ENCODE results near the gene PCDHA6.
A peak's percentile ranks its signal among the peaks of the same experiment; 100 is the strongest.
"Not testable (repeated sequence)": the region's sequence is repeated elsewhere in the genome, so short reads cannot be mapped to it uniquely, and the experiment has no call there.

PCDHA6 gene

DNA sequence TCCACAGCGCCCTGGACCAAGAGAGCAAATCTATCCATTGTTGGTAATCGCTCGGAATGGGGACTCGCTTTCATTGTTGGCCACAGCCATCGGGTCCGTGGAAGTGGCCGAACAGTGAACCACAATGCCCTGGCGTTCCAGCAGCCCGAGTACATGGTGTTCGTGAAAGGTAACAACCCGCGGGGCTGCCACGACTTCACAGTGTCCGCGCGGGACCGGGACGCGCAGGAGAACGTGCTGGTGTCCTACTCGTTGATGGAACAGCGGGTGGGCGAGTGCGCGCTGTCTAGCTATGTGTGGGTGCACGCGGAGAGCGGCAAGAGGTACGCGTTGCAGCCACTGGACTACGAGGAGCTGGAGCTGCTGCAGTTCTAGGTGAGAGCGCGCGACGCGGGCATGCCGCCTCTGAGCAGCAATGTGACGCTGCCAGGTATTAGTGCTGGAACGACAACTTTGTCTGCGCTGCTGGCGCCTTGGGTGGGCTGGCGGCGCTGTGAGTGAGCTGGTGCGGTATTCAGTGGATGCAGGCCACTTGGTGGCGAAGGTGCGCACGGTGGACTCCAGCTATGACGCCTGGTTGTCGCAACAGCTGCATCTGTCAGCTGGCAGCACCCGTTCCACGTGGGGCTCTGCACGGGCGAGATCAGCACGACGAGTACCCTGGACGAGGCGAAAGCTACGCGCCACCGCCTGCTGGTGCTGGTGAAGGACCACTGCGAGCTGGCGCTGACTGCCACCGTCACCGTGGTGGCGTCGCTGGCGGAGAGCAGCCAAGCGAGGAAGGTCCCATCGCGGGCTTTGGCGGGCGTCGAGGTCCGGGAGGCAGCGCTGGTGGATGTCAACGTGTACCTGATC lies 34.9 kb downstream of the PCDHA6 start:
- no peak for TF ChIP-seq CTCF (IDR thresholded peaks at IDR 0.05; ENCODE audit: low read depth, low read length, missing control alignments)
- no peak overlapping the region for H3K4me3 ChIP-seq (replicated peaks; ENCODE audit: low read depth, low read length)
- no peak for DNase-seq (ENCODE audit: extremely low read depth, low read depth)

DNA sequence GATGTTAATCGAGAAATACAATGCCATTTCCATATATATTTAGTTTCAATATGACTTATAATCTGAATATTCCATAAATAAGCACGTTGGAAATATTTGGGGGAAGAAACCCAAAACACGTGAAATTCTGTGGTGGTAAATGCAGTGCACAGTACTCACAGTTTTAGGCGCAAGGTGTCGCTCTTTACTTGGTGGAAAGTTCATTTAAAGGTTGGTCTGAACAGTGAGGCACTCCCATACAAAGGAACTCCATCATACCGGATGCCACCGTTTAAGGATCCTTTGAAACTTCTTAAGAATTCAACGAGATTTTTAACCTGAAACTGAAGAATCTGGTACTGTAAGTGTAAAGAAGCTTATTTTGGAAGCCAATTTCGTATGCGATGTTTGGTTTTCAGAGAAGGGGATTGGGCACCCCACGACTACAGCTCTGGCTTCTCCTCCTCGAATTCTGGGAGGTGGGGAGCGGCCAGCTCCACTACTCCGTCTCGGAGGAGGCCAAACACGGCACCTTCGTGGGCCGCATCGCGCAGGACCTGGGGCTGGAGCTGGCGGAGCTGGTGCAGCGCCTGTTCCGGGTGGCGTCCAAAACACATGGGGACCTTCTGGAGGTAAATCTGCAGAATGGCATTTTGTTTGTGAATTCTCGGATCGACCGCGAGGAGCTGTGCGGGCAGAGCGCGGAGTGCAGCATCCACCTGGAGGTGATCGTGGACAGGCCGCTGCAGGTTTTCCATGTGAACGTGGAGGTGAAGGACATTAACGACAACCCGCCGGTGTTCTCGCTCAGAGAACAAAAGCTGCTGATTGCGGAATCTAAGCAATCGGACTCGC lies 41.2 kb downstream of the PCDHA6 start, which contains the start of gene PCDHA11:
PCDHA11 (plus strand) TSS at position 237 of the 834 bp plus-strand sequence; CDS start at position 384, 147 bp downstream.
- peak; percentile 29 for TF ChIP-seq CTCF (IDR thresholded peaks at IDR 0.05; ENCODE audit: low read depth, low read length, missing control alignments)
- no peak for DNase-seq (ENCODE audit: extremely low read depth, low read depth)
- no peak within 1 kb of the TSS for H3K4me3 ChIP-seq (replicated peaks; ENCODE audit: low read depth, low read length)

GRCh38 chr5:140869555-140869886 lies 41.8 kb downstream of the PCDHA6 start:
- no peak overlapping the region for H3K4me3 ChIP-seq (replicated peaks; ENCODE audit: low read depth, low read length)
- no peak for TF ChIP-seq CTCF (IDR thresholded peaks at IDR 0.05; ENCODE audit: low read depth, low read length, missing control alignments)
- no peak for DNase-seq (ENCODE audit: extremely low read depth, low read depth)

DNA sequence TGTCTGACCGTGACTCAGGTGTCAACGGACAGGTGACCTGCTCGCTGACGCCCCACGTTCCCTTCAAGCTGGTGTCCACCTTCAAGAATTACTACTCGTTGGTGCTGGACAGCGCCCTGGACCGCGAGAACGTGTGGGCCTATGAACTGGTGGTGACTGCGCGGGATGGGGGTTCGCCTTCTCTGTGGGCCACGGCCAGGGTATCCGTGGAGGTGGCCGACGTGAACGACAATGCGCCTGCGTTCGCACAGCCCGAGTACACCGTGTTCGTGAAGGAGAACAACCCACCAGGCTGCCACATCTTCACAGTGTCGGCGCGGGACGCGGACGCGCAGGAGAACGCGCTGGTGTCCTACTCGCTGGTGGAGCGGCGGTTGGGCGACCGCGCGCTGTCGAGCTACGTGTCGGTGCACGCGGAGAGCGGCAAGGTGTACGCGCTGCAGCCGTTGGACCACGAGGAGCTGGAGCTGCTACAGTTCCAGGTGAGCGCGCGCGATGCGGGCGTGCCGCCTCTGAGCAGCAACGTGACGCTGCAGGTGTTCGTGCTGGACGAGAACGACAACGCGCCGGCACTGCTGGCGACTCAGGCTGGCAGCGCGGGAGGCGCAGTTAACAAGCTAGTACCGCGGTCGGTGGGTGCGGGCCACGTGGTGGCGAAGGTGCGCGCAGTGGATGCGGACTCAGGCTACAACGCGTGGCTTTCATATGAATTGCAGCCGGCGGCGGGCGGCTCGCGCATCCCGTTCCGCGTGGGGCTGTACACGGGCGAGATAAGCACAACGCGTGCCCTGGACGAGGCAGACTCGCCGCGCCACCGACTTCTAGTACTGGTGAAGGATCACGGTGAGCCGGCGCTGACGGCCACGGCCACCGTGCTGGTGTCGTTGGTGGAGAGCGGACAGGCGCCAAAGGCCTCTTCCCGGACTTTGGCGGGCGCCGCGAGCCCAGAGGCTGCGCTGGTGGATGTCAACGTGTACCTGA lies 42.8 kb downstream of the PCDHA6 start:
- no peak for DNase-seq (ENCODE audit: extremely low read depth, low read depth)
- no peak overlapping the region for H3K4me3 ChIP-seq (replicated peaks; ENCODE audit: low read depth, low read length)
- no peak for TF ChIP-seq CTCF (IDR thresholded peaks at IDR 0.05; ENCODE audit: low read depth, low read length, missing control alignments)

- no peak within 1 kb of the TSS for H3K4me3 ChIP-seq (replicated peaks; ENCODE audit: low read depth, low read length)
- no peak for DNase-seq (ENCODE audit: extremely low read depth, low read depth)
- TF ChIP-seq CTCF (IDR thresholded peaks at IDR 0.05; ENCODE audit: low read depth, low read length, missing control alignments) = no peak
These were observed 47.6 kb downstream of the PCDHA6 start, which contains the start of gene PCDHA12 for GRCh38 chr5:140875085-140876065. Gene PCDHA12 (plus strand): TSS chr5:140875308. CDS start chr5:140875473, 165 bp downstream.

DNA sequence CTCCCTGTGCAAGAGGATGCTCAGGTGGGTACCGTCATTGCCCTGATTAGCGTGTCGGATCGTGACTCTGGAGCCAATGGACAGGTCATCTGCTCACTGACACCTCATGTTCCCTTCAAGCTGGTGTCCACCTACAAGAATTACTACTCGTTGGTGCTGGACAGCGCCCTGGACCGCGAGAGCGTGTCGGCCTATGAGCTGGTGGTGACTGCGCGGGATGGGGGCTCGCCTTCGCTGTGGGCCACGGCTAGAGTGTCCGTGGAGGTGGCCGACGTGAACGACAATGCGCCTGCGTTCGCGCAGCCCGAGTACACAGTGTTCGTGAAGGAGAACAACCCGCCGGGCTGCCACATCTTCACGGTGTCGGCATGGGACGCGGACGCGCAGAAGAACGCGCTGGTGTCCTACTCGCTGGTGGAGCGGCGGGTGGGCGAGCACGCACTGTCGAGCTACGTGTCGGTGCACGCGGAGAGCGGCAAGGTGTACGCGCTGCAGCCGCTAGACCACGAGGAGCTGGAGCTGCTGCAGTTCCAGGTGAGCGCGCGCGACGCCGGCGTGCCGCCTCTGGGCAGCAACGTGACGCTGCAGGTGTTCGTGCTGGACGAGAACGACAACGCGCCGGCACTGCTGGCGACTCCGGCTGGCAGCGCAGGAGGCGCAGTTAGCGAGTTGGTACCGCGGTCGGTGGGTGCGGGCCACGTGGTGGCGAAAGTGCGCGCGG lies 48.9 kb downstream of the PCDHA6 start:
- DNase-seq (ENCODE audit: extremely low read depth, low read depth); H3K4me3 ChIP-seq (replicated peaks; ENCODE audit: low read depth, low read length): not testable (repeated sequence)

Measured in HFF-Myc (cell line).